Inflammatory macrophage treated with lipopolysaccharide for 1 hour (primary cell): ENCODE measurements around the gene RIPK4.

Source experiments
- DNase-seq, 2 donors: peaks; one replicate each; pipeline ENCODE4 v3.0.0-alpha.2; 2020 to 2022

The RIPK4 gene

GRCh38 chr21:41751611-41752011 lies 15.2 kb downstream of the RIPK4 start:
- no peak for DNase-seq

- no peak for DNase-seq
Observed at GRCh38 chr21:41750532-41751151, 16.2 kb downstream of the RIPK4 start.

GRCh38 chr21:41750051-41750450 lies 16.8 kb downstream of the RIPK4 start:
- no peak for DNase-seq

- DNase-seq = no peak
Observed at GRCh38 chr21:41749286-41749685, 17.6 kb downstream of the RIPK4 start.

- DNase-seq = no peak
Observed at GRCh38 chr21:41747943-41748738, 18.7 kb downstream of the RIPK4 start.

- no peak for DNase-seq
Observed at GRCh38 chr21:41746744-41747006, 20.2 kb downstream of the RIPK4 start.

- DNase-seq = no peak
Observed at GRCh38 chr21:41745971-41746743, 20.7 kb downstream of the RIPK4 start.

GRCh38 chr21:41745026-41745820 lies 21.6 kb downstream of the RIPK4 start:
- no peak for DNase-seq

- DNase-seq = no peak
Observed at GRCh38 chr21:41744028-41744930, 22.6 kb downstream of the RIPK4 start.

- DNase-seq = no peak
Observed at GRCh38 chr21:41743321-41744027, 23.4 kb downstream of the RIPK4 start.

- no peak for DNase-seq
Observed at GRCh38 chr21:41742073-41742875, 24.6 kb downstream of the RIPK4 start.

- no peak for DNase-seq
Observed at GRCh38 chr21:41741253-41742072, 25.4 kb downstream of the RIPK4 start.

- no peak for DNase-seq
Observed at GRCh38 chr21:41740604-41741252, 26.1 kb downstream of the RIPK4 start.

- DNase-seq = no peak
Observed at GRCh38 chr21:41739936-41740335, 26.9 kb downstream of the RIPK4 start.

- no peak for DNase-seq
Observed at GRCh38 chr21:41739011-41739410, 27.8 kb downstream of the RIPK4 start.

- DNase-seq = no peak
Observed at GRCh38 chr21:41737651-41738324, 29.1 kb downstream of the RIPK4 start.

GRCh38 chr21:41736423-41736822 lies 30.4 kb downstream of the RIPK4 start:
- DNase-seq = no peak

GRCh38 chr21:41733951-41734689 lies 32.7 kb downstream of the RIPK4 start:
- DNase-seq = no peak
